SK-N-SH (cell line): ENCODE data around the gene ZBTB7B.

Experiments used
- EP300 ChIP-seq, 2 experiments: IDR thresholded peaks; 2 replicates each; pipeline versions ENCODE4 v1.4.0 to v1.6.1; 2012; ENCODE audit warnings: borderline replicate concordance in 1 of 2, low read depth in 1 of 2, low read length in 1 of 2
- FOSL2 ChIP-seq: IDR thresholded peaks from 2 replicates; pipeline ENCODE4 v1.4.0; 2012; ENCODE audit warnings: low read depth, mild to moderate bottlenecking, moderate library complexity, borderline replicate concordance
- JUND ChIP-seq: IDR thresholded peaks from 2 replicates; pipeline ENCODE4 v1.4.0; 2012
- MXI1 ChIP-seq: IDR thresholded peaks from 2 replicates; pipeline ENCODE4 v1.6.1; 2012; ENCODE audit warnings: mild to moderate bottlenecking, low read depth, low read length, improper control_type of control experiment
- POLR2AphosphoS5 ChIP-seq: IDR thresholded peaks from 2 replicates; pipeline ENCODE4 v1.6.1; 2012; ENCODE audit warnings: low read depth, low read length
- TF ChIP-seq, protein P1 (sequence below): fragments of 200-600 bp; sonication (generic); IDR thresholded peaks from 2 replicates; pipeline ENCODE4 v1.6.1; 2017; ENCODE audit warnings: antibody characterized with exemption, mild to moderate bottlenecking, moderate library complexity
- TF ChIP-seq, protein P2 (sequence below): IDR thresholded peaks from 2 replicates; pipeline ENCODE4 v1.4.0; 2012; ENCODE audit warnings: low read depth, borderline replicate concordance

DNA sequence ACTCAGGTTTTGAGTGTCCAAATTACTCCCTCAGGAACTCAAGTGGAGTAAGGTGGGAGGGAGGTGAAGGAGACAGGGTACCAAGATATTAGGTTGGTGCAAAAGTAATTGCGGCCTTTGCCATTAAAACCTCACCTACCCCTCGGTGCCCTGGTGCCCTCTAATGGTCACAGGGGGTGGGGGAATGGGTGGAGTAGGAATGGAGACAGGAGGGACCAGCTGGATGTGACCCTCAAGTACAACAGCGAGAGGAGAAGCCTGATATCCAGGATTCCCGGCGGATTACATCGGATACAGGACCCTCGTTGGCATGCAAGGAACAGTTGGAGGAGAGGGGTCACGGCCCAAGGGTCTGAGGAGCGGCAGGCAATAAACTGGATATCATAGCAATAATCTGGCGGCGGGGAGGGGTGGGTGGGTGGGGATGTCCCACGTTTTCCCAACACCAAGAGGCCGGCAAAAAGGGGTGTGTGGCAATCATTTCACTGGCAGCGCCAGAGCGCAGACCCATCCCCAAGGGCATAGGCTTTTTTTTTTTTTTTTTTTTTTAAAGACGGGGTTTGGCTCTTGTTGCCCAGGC, 4.3 kb upstream of the ZBTB7B start:
- TF ChIP-seq POLR2AphosphoS5 = no peak
- TF ChIP-seq, protein P1, sequence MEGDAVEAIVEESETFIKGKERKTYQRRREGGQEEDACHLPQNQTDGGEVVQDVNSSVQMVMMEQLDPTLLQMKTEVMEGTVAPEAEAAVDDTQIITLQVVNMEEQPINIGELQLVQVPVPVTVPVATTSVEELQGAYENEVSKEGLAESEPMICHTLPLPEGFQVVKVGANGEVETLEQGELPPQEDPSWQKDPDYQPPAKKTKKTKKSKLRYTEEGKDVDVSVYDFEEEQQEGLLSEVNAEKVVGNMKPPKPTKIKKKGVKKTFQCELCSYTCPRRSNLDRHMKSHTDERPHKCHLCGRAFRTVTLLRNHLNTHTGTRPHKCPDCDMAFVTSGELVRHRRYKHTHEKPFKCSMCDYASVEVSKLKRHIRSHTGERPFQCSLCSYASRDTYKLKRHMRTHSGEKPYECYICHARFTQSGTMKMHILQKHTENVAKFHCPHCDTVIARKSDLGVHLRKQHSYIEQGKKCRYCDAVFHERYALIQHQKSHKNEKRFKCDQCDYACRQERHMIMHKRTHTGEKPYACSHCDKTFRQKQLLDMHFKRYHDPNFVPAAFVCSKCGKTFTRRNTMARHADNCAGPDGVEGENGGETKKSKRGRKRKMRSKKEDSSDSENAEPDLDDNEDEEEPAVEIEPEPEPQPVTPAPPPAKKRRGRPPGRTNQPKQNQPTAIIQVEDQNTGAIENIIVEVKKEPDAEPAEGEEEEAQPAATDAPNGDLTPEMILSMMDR = peak; percentile 18
- TF ChIP-seq, protein P2, sequence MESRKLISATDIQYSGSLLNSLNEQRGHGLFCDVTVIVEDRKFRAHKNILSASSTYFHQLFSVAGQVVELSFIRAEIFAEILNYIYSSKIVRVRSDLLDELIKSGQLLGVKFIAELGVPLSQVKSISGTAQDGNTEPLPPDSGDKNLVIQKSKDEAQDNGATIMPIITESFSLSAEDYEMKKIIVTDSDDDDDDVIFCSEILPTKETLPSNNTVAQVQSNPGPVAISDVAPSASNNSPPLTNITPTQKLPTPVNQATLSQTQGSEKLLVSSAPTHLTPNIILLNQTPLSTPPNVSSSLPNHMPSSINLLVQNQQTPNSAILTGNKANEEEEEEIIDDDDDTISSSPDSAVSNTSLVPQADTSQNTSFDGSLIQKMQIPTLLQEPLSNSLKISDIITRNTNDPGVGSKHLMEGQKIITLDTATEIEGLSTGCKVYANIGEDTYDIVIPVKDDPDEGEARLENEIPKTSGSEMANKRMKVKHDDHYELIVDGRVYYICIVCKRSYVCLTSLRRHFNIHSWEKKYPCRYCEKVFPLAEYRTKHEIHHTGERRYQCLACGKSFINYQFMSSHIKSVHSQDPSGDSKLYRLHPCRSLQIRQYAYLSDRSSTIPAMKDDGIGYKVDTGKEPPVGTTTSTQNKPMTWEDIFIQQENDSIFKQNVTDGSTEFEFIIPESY = no peak
- TF ChIP-seq MXI1 = no peak
- no peak for TF ChIP-seq FOSL2
- TF ChIP-seq JUND = no peak
- no peak for TF ChIP-seq EP300 (IDR thresholded peaks at IDR 0.05; ENCODE audit: borderline replicate concordance in 1 of 2, low read depth in 1 of 2, low read length in 1 of 2)
